Neuronal stem cell (in vitro differentiated cells): Measurements from ENCODE around the gene SPATS2L.

Experiments
- DNase-seq: peaks from one replicate; pipeline ENCODE4 v3.0.0-alpha.2; 2013; ENCODE audit warnings: low spot score
- H2AFZ ChIP-seq: one replicate; pipeline ENCODE4 v1.6.1; 2013; ENCODE audit warnings: mild to moderate bottlenecking, low read length, inconsistent platforms
- H2AK5ac ChIP-seq: 2 replicates; pipeline ENCODE4 v1.6.1; 2013; ENCODE audit warnings: low read depth, mild to moderate bottlenecking, inconsistent platforms, low read length, moderate library complexity, mixed read lengths
- H2BK120ac ChIP-seq: 2 replicates; pipeline ENCODE4 v1.6.1; 2013; ENCODE audit warnings: low read depth, mild to moderate bottlenecking, inconsistent platforms, low read length, moderate library complexity, mixed read lengths
- H2BK12ac ChIP-seq: one replicate; pipeline ENCODE4 v1.6.1; 2013; ENCODE audit warnings: low read length, inconsistent platforms
- H2BK15ac ChIP-seq: 2 replicates; pipeline ENCODE4 v1.6.1; 2013; ENCODE audit warnings: mild to moderate bottlenecking, low read length, inconsistent platforms, mixed read lengths
- H2BK5ac ChIP-seq: one replicate; pipeline ENCODE4 v1.6.1; 2013; ENCODE audit warnings: inconsistent platforms, mild to moderate bottlenecking, low read length, moderate library complexity
- H3K14ac ChIP-seq: one replicate; pipeline ENCODE4 v1.6.1; 2013; ENCODE audit warnings: low read length, inconsistent platforms
- H3K18ac ChIP-seq: 2 replicates; pipeline ENCODE4 v1.6.1; 2013; ENCODE audit warnings: low read length, inconsistent platforms
- H3K23ac ChIP-seq: 2 replicates; pipeline ENCODE4 v1.6.1; 2013; ENCODE audit warnings: low read depth, mild to moderate bottlenecking, mixed read lengths, low read length, inconsistent platforms; ENCODE audit not compliant: poor library complexity
- H3K27ac ChIP-seq: replicated peaks from 3 replicates; pipeline ENCODE4 v1.5.1; 2013; ENCODE audit warnings: low read length, inconsistent platforms
- H3K27me3 ChIP-seq, 3 experiments: 2 replicates each; pipeline ENCODE4 v1.6.1; 2013; ENCODE audit warnings: low read length in 3 of 3, mild to moderate bottlenecking in 2 of 3, inconsistent platforms in 1 of 3, low read depth in 1 of 3, mixed read lengths in 1 of 3, moderate library complexity in 1 of 3; ENCODE audit not compliant: control insufficient read depth in 3 of 3, insufficient read depth in 3 of 3
- H3K36me3 ChIP-seq, 2 donors: replicated peaks in 1 of 2; 2 replicates each; pipeline ENCODE4 v1.6.1; 2013; ENCODE audit warnings: low read length in 2 of 2; ENCODE audit not compliant: control insufficient read depth in 2 of 2, insufficient read depth in 2 of 2
- H3K4ac ChIP-seq: 2 replicates; pipeline ENCODE4 v1.6.1; 2013; ENCODE audit warnings: inconsistent platforms, mild to moderate bottlenecking, low read length, moderate library complexity
- H3K4me1 ChIP-seq, 2 donors: 1 replicate in 1 of 2; 2 replicates in 1 of 2; pipeline ENCODE4 v1.6.1; 2013; ENCODE audit warnings: low read length in 2 of 2, low read depth in 1 of 2; ENCODE audit not compliant: control insufficient read depth in 2 of 2, insufficient read depth in 1 of 2
- H3K4me2 ChIP-seq: one replicate; pipeline ENCODE4 v1.6.1; 2013; ENCODE audit warnings: mild to moderate bottlenecking, low read length, inconsistent platforms; ENCODE audit not compliant: insufficient read depth, poor library complexity, severe bottlenecking
- H3K4me3 ChIP-seq, 2 donors: 2 replicates each; pipeline ENCODE4 v1.5.1; 2013; ENCODE audit warnings: low read length in 2 of 2, mild to moderate bottlenecking in 2 of 2, inconsistent platforms in 1 of 2, moderate library complexity in 1 of 2
- H3K79me1 ChIP-seq: one replicate; pipeline ENCODE4 v1.6.1; 2013; ENCODE audit warnings: low read depth, mild to moderate bottlenecking, inconsistent platforms, low read length, moderate library complexity
- H3K9ac ChIP-seq: one replicate; pipeline ENCODE4 v1.6.1; 2013; ENCODE audit warnings: mild to moderate bottlenecking, low read depth, low read length, inconsistent platforms; ENCODE audit not compliant: poor library complexity
- H3K9me3 ChIP-seq, 2 donors: replicated peaks in 1 of 2; 2 replicates each; pipeline versions ENCODE3 to v1.6.1; 2013; ENCODE audit warnings: low read length in 2 of 2, mild to moderate bottlenecking in 2 of 2, inconsistent platforms in 1 of 2, low read depth in 1 of 2, mixed read lengths in 1 of 2, moderate library complexity in 1 of 2; ENCODE audit not compliant: control insufficient read depth in 2 of 2, insufficient read depth in 1 of 2
- H4K8ac ChIP-seq: one replicate; pipeline ENCODE4 v1.6.1; 2013; ENCODE audit warnings: low read depth, mild to moderate bottlenecking, inconsistent platforms, low read length, moderate library complexity
- H4K91ac ChIP-seq: one replicate; pipeline ENCODE4 v1.6.1; 2013; ENCODE audit warnings: low read length, low read depth, mild to moderate bottlenecking, inconsistent platforms; ENCODE audit not compliant: poor library complexity
- WGBS, 2 donors: extraction: QIAGEN DNeasy Blood & Tissue Kit; methylation state at CpG; one replicate each; pipeline ENCODE4 v1.1.7; 2013; ENCODE audit warnings: missing lambda C conversion rate in 2 of 2, mixed read lengths in 1 of 2; ENCODE audit not compliant: insufficient read length in 2 of 2, insufficient replicate concordance in 1 of 2; ENCODE audit errors: extremely low coverage in 2 of 2; 5-methylcytosine and 5-hydroxymethylcytosine counted together

SPATS2L gene

GRCh38 chr2:200264631-200265030 is 41.9 kb upstream of the SPATS2L start:
- H3K14ac ChIP-seq, result no peak overlapping the region
- H3K27me3 ChIP-seq, result no peaks in the 10 kb centered on the region
- no peak overlapping the region for H3K4me3 ChIP-seq
- no peak overlapping the region for H3K23ac ChIP-seq
- H2AFZ ChIP-seq, result no peak overlapping the region
- no peak overlapping the region for H2BK15ac ChIP-seq
- H3K79me1 ChIP-seq, result no peaks in the 10 kb centered on the region
- H2BK5ac ChIP-seq, result no peak overlapping the region
- WGBS, 2 donors, result no CpG with 5 or more reads among the region's 2 CpGs
- no peak overlapping the region for H4K91ac ChIP-seq
- no peak overlapping the region for H3K18ac ChIP-seq
- H3K27ac ChIP-seq, result no peak overlapping the region
- H2AK5ac ChIP-seq, result no peak overlapping the region
- no peak overlapping the region for H4K8ac ChIP-seq
- no peak overlapping the region for H2BK120ac ChIP-seq
- H3K36me3 ChIP-seq, result no peaks in the 10 kb centered on the region
- H3K9ac ChIP-seq, result no peak overlapping the region
- no peak overlapping the region for H3K4ac ChIP-seq
- DNase-seq, result no peak
- H2BK12ac ChIP-seq, result no peak overlapping the region
- no peaks in the 10 kb centered on the region for H3K4me1 ChIP-seq
- no peak overlapping the region for H3K4me2 ChIP-seq
- H3K9me3 ChIP-seq, result peaks cover 0 to 2% of the 10 kb centered on the region in 2 donors

DNA sequence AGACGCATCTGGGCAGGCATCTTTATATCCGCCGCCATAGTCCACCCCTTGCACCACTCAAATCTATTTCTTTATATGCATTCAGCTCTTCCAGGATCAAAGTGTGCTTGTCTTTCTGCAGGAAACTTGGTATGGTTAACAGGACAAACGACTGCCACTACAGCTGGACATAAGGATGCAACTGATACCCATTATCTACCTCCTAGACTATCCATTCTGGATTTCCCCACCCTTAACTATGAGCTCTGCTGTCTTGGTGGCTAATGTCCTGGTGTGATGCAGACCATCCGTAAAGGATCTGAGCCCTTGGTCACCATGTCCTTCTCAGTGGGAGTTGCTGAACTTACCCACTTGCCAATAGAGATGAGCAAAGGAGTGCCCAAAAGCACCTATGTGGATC is 40.1 kb upstream of the SPATS2L start:
- H2BK12ac ChIP-seq, result no peak overlapping the region
- H3K4me1 ChIP-seq, result no peaks in the 10 kb centered on the region
- no peak overlapping the region for H3K18ac ChIP-seq
- no peak overlapping the region for H3K9ac ChIP-seq
- H3K9me3 ChIP-seq, result peaks cover 0 to 2% of the 10 kb centered on the region in 2 donors
- no peak overlapping the region for H3K4me3 ChIP-seq
- H3K23ac ChIP-seq, result no peak overlapping the region
- H4K8ac ChIP-seq, result no peak overlapping the region
- H4K91ac ChIP-seq, result no peak overlapping the region
- no peak overlapping the region for H2BK15ac ChIP-seq
- no peak overlapping the region for H2BK5ac ChIP-seq
- no peak overlapping the region for H2BK120ac ChIP-seq
- H3K27me3 ChIP-seq, result no peaks in the 10 kb centered on the region
- DNase-seq, result no peak
- H3K4ac ChIP-seq, result no peak overlapping the region
- H3K27ac ChIP-seq, result no peak overlapping the region
- H2AK5ac ChIP-seq, result no peak overlapping the region
- no peak overlapping the region for H3K4me2 ChIP-seq
- H2AFZ ChIP-seq, result no peak overlapping the region
- H3K79me1 ChIP-seq, result no peaks in the 10 kb centered on the region
- H3K14ac ChIP-seq, result no peak overlapping the region
- no peaks in the 10 kb centered on the region for H3K36me3 ChIP-seq
- WGBS, 2 donors, result no CpG with 5 or more reads among the region's 5 CpGs

- no peak overlapping the region for H3K23ac ChIP-seq
- H2BK15ac ChIP-seq, result no peak overlapping the region
- H3K4ac ChIP-seq, result no peak overlapping the region
- peaks cover 0 to 2% of the 10 kb centered on the region in 2 donors for H3K9me3 ChIP-seq
- no peak overlapping the region for H4K8ac ChIP-seq
- no CpG with 5 or more reads among the region's 2 CpGs for whole genome bisulfite sequencing, 2 donors
- no peak overlapping the region for H2BK5ac ChIP-seq
- no peaks in the 10 kb centered on the region for H3K27me3 ChIP-seq
- H2AK5ac ChIP-seq, result no peak overlapping the region
- H4K91ac ChIP-seq, result no peak overlapping the region
- no peak overlapping the region for H2AFZ ChIP-seq
- no peak overlapping the region for H3K4me2 ChIP-seq
- no peak overlapping the region for H3K4me3 ChIP-seq
- H3K79me1 ChIP-seq, result no peaks in the 10 kb centered on the region
- H3K36me3 ChIP-seq, result no peaks in the 10 kb centered on the region
- no peaks in the 10 kb centered on the region for H3K4me1 ChIP-seq
- no peak overlapping the region for H3K27ac ChIP-seq
- H3K9ac ChIP-seq, result no peak overlapping the region
- H2BK12ac ChIP-seq, result no peak overlapping the region
- H3K14ac ChIP-seq, result no peak overlapping the region
- no peak for DNase-seq
- H2BK120ac ChIP-seq, result no peak overlapping the region
- no peak overlapping the region for H3K18ac ChIP-seq
These were observed 39.1 kb upstream of the SPATS2L start for GRCh38 chr2:200267350-200267749.

- Histone ChIP-seq H3K4me3 (no peak overlapping the region), H3K9ac (no peak overlapping the region), H2BK5ac (no peak overlapping the region), H3K4me1 (peaks cover 4 to 14% of the 10 kb centered on the region in 2 donors), H3K36me3 (no peaks in the 10 kb centered on the region), H4K91ac (no peak overlapping the region), H2AK5ac (no peak overlapping the region), H4K8ac (no peak overlapping the region), H3K79me1 (no peaks in the 10 kb centered on the region), H2BK120ac (no peak overlapping the region), H3K14ac (no peak overlapping the region), H2BK15ac (no peak overlapping the region), H3K4me2 (no peak overlapping the region), H3K18ac (no peak overlapping the region), H3K4ac (no peak overlapping the region), H3K27me3 (no peaks in the 10 kb centered on the region), H2AFZ (no peak overlapping the region), H3K27ac (no peak overlapping the region), H3K23ac (no peak overlapping the region), H3K9me3 (no peaks in the 10 kb centered on the region), H2BK12ac (no peak overlapping the region)
- WGBS, 2 donors, result no CpG with 5 or more reads among the region's 1 CpG
- no peak for DNase-seq
These were observed 35.8 kb upstream of the SPATS2L start for GRCh38 chr2:200270732-200271131.
